HG03378 (cell line): ENCODE measurements around the gene C5orf52.
"Not testable (repeated sequence)": the region's sequence is repeated elsewhere in the genome, so short reads cannot be mapped to it uniquely, and the experiment has no call there.

Experiments
- ATAC-seq: cut with Tn5 transposase; IDR thresholded peaks from one replicate; pipeline ENCODE4 v1.9.1; 2021; ENCODE audit warnings: mild to moderate bottlenecking, moderate library complexity; ENCODE audit not compliant: unreplicated experiment

C5orf52 gene

DNA sequence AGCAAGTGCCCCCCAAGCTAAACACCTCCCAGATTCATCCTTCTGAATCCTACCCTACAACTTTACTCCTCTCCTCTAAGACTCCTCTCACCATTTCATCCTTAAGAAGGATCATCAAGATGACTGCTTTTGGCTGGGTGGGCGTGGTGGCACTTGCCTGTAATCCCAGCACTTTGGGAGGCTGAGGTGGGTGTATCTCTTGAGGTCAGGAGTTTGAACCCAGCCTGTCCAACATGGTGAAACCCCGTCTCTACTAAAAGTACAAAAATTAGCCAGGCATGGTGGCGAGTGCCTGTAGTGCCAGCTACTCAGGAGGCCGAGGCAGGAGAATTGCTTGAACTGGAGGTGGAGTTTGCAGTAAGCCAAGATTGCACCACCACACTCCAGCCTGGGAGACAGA lies 3.0 kb downstream of the C5orf52 start:
- not testable (repeated sequence) for ATAC-seq

- ATAC-seq = no peak
Observed at GRCh38 chr5:157677931-157678330, 6.6 kb downstream of the C5orf52 start.

DNA sequence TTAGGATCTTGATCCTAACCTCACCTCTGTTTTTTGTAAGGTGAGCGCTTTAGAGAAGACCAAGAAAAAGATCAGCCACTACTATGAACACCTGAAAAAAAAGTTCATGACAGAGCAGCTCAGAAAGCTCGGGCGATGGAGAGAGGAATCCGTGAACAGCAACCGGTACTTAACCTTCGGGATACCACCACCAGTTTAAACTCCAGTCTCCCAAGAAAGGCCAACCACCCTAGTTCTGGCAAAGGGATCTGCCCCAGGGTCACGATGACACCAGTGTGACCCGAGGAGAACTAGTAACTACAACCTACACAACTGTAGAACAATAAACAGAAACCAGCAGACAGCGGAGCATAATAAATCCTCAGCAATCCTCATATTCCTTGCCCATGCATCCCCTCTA lies 8.5 kb downstream of the C5orf52 start:
- no peak for ATAC-seq

- no peak for ATAC-seq
Observed at GRCh38 chr5:157680239-157680638, 8.9 kb downstream of the C5orf52 start.

DNA sequence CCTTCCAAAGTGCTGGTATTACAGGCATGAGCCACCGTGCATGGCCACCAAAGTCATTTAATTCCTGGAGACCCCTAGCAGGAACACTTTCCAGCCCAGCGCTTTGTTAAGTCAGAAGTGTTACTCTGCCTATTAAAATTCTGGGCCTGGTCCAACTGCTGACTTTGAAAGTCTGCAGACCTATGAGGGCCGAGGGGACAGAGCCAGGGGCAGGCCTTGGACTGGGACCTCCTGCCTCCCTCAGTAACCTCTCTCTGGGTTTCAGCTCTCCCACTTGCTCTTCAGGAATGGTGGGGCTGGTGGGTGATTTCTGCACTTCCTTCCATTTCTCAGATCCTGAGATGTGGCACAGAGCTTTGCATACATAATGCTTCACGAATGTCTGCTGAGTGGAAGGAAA lies 9.7 kb downstream of the C5orf52 start:
- no peak for ATAC-seq

- ATAC-seq = no peak
Observed at GRCh38 chr5:157682257-157682656, 10.9 kb downstream of the C5orf52 start.

DNA sequence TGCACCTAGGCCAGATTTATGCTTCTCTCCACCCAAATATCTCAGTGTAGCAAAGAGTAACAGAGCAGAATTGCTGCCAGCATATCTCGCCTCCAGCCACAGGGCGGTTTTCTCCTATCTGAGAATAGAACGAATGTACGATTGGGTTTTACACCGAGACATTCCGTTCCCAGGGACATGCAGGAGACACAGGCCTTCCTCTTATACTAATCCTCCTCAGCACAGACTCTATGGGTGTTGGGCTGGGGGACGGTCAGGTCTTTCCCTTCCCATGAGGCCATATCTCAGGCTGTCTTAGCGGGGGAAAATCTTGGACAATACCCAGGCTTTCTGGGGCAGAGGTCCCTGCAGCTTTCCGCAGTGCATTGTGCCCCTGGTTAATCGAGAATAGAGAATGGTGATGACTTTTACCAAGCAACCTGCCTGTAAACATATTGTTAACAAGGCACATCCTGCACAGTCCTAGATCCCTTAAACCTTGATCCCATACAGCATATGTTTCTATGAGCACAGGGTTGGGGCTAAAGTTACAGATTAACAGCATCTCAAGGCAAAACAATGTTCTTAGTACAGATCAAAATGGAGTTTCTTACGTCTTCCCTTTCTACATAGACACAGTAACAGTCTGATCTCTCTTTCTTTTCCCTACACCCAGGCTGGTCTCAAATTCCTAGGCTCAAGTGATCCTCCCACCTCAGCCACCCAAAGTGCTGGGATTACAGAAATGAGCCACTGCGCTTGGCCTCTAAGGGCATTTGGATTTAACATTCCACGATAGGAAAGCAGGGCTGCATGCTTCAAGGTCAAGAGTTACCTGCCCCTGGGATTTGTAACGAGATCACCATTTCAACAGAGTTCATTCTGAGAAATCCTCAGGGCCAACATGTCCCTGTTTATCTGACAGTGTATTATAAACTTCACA lies 15.2 kb downstream of the C5orf52 start:
- ATAC-seq = not testable (repeated sequence)

DNA sequence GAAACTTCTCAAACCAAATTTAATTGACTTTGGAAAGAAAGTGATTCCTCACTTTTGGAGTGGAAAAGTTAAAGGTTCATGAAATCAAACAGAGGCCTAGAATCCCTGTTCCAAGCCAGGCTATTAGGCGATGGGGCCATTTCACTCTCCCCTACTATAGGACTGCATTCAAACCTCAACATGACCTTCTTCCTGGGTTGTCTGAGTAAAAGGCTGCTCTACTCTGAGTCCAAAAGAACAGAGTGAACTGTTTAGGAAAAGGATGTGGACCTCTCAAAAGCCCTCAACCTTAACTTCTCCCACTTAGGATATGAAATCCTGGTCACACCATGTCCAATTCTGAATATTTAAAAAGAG lies 15.8 kb downstream of the C5orf52 start:
- ATAC-seq = no peak

GRCh38 chr5:157689942-157690689 lies 18.8 kb downstream of the C5orf52 start:
- no peak for ATAC-seq

DNA sequence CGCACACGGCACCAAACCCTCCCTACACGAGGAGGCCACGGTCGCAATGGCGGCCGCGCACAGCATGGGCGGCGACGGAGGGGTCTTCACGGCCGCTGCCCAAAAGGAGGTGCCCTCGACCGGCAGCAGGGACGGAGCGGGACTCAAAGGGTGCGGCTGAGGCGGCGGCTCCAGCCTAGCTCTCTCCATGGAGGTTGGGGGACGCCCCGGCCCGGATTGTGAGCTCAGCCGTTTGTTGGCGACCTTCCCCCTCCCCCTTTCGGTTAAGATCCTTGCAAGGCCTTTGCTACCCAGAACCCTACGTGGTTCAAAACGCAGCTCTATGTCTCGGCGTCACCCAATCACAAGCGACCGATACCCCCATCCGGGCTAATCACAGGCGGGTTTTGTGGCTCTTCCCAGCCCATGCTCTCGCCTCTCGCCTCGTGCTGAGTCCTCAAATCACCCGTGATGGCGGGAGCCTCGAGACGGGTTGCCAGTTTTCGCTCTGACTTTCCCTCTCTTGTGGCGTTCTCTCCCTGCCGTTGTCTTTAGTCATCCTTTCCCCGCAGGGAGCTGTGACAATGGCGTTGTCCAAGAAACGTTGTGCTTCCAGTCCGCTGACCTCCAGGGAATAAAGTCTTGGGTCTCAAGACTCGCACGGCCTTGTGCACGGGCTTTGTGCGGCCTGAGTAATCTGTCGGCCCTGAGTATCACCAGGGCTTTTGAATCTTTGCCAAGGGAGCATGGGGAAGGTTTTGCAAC lies 19.5 kb downstream of the C5orf52 start:
- ATAC-seq = no peak

GRCh38 chr5:157693816-157694215 lies 22.5 kb downstream of the C5orf52 start:
- not testable (repeated sequence) for ATAC-seq

DNA sequence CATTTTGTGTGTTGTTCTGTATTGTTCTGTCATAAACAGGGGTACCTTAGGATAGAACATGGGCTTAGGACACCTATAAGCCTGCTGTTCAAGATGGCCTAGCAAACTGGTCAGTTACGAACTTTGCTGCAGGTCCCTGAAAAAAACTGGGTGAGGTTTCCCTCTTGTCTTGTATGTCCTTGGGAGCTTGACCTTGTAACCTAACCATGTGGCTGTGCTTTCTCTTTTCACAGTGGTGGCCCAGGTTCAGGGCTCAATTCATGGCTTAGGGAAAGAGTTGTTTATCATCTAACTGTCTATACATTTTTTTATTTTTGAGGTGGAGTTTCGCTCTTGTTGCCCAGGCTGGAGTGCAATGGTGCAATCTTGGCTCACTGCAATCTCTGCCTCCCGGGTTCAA lies 24.8 kb downstream of the C5orf52 start:
- not testable (repeated sequence) for ATAC-seq

DNA sequence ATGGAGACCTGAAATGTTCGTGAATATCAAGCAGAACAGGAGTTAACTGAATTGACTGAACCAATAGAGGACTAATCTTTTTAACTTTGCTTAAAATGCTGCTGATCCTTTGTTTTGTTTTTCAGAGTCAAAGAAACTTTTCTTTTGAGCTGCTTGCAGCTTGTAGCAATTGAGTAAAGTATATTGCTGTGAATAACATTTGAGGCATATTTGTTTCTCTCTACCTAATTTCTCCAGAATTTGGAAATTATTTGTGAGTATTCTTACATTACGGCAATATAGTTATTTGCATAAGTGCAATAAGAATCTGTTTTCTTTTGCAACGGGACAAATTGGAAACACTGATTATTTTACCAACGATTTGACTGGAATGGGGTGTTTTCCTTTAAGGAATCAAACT lies 27.3 kb downstream of the C5orf52 start:
- ATAC-seq = not testable (repeated sequence)

GRCh38 chr5:157703736-157704135 lies 32.4 kb downstream of the C5orf52 start:
- no peak for ATAC-seq

DNA sequence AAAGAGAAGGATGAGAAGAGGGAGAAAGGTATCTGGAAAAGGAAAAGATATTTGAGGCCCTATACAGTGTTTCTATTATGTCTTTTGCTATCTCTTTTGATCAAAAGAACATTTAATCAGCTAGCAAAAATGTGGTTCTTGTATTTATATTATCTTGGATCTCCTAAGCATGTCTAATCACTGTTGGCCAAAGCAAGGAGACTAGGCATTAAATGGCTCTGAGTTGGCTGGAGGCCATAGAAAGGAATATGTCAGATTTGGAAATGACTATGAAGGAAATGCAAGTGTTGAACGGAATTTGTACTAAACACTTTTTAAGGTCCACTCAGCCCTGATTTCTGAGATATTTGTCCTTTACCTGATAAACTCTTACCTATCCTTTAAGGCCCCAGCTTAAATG lies 37.5 kb downstream of the C5orf52 start:
- ATAC-seq = no peak

DNA sequence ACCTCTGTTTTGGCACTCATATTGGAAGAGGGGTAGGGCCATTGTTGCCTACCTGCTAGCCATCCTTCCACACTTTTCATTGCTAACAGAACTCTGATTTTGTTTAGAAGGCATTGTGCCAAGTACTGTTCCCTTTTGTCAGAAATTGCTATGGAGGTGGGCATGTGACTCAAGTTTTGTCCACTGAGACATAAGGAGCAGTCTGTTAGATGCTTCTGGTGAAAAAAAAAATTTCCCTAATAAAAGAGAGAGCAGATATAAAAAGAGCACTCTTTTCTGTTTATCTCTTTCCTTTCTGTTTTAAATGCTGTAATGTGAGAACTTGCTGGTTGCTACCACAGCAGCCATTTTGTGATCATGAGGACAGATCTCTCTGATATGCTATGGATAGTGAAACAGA lies 38.0 kb downstream of the C5orf52 start:
- ATAC-seq = no peak

GRCh38 chr5:157710431-157710830 lies 39.1 kb downstream of the C5orf52 start:
- ATAC-seq = no peak

GRCh38 chr5:157710882-157711281 lies 39.5 kb downstream of the C5orf52 start:
- no peak for ATAC-seq

DNA sequence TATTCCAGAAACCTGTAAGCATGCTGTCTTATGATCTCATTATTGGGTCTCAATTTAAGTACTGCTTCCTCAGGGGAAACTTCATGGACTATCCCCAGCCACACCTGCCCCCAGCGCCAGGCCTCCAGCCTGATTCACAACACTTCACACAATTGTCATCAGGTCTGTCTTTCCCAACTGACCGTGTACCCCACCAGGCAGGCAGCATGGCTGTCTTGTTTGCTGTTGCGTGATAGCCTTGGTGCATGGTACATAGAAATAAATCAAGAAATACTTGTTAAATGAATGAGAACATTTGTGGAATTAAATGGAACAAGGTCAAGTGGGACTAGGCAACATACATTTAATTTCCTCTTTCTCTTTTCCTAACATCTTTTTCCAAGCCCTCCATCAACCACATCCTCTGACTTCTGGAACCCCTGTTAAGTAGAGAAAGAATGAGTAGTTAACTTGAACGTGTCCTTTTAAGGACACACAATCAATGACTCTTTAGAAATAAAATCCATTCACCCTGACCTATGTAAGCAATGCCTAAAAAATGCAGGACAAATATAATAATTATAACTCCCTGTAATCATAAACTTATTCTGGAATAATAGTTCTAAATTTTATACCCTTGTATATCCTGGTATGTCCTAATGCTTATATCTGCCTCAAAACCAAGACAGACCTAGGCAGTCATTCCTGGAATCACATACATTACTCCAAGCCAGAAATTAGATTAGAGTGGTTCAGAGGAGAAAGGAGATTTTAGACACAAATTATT lies 42.7 kb downstream of the C5orf52 start:
- ATAC-seq = no peak

GRCh38 chr5:157714596-157714864 lies 43.2 kb downstream of the C5orf52 start:
- no peak for ATAC-seq

DNA sequence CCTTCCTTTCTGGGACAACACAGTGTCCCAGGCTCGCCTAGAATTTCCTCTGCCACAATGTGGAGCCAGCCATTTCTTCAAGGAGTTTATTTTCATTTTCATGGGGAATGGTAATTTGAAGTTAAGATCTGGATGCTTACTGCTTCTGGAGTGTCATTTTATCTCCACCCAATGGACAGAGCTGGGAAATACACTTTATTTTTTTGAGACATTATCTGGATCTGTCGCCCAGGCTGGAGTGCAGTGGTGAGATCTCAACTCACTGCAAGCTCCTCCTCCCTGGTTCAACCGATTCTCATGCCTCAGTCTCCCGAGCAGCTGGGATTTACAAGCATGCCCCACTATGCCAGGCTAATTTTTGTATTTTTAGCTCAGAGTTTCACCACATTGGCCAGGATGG lies 47.2 kb downstream of the C5orf52 start:
- no peak for ATAC-seq
